SIG-M5 treated with dmso at 0.1 percent for 504 hours (cell line): Measurements from ENCODE around the gene MCL1.

Experiments
- DNase-seq: peaks from one replicate; lab custom pipeline; 2025; ENCODE audit not compliant: unreplicated experiment; lab: John Stamatoyannopoulos, UW

The MCL1 gene

GRCh38 chr1:150557813-150558212, 21.6 kb downstream of the MCL1 start:
- no peak for DNase-seq

GRCh38 chr1:150557065-150557600, 22.3 kb downstream of the MCL1 start:
- no peak for DNase-seq

- no peak for DNase-seq
Measured at GRCh38 chr1:150555971-150556865, 23.2 kb downstream of the MCL1 start.

- DNase-seq, result no peak
Measured at GRCh38 chr1:150555198-150555970, 24.0 kb downstream of the MCL1 start.

GRCh38 chr1:150554086-150554452, 25.3 kb downstream of the MCL1 start:
- no peak for DNase-seq

GRCh38 chr1:150553392-150554085, 25.9 kb downstream of the MCL1 start:
- no peak for DNase-seq

GRCh38 chr1:150552911-150553289, 26.5 kb downstream of the MCL1 start:
- DNase-seq, result no peak

- DNase-seq, result peak; percentile 98
Measured at GRCh38 chr1:150552128-150552910, 27.1 kb downstream of the MCL1 start.

GRCh38 chr1:150551784-150552127, 27.7 kb downstream of the MCL1 start:
- DNase-seq, result no peak

- DNase-seq, result peak; percentile 39
Measured at GRCh38 chr1:150551051-150551783, 28.2 kb downstream of the MCL1 start.

GRCh38 chr1:150550222-150551050, 29.0 kb downstream of the MCL1 start:
- DNase-seq, result no peak

- no peak for DNase-seq
Measured at GRCh38 chr1:150549496-150550221, 29.8 kb downstream of the MCL1 start.

- DNase-seq, result peak; percentile 73
Measured at GRCh38 chr1:150548632-150549495, 30.5 kb downstream of the MCL1 start, which contains the start of gene ADAMTSL4. Gene ADAMTSL4 (plus strand): TSS chr1:150549408. CDS start chr1:150552289, 2,881 bp downstream.

GRCh38 chr1:150548324-150548631, 31.1 kb downstream of the MCL1 start:
- DNase-seq, result no peak

- no peak for DNase-seq
Measured at GRCh38 chr1:150546294-150546937, 33.0 kb downstream of the MCL1 start.

GRCh38 chr1:150545486-150546032, 33.9 kb downstream of the MCL1 start:
- no peak for DNase-seq

- no peak for DNase-seq
Measured at GRCh38 chr1:150544204-150544603, 35.2 kb downstream of the MCL1 start.
